Spinal cord (tissue), 10 donors: ENCODE measurements around the gene DIP2B. TPM values are rescaled to one million over a fixed set of nuclear protein-coding genes. Genes with fewer than 3 reads are reported as not detected.

Experiments
- DNase-seq, 6 donors: peaks; one replicate each; pipeline versions ENCODE4 v3.0.0 to v3.0.0-alpha.2; 2013 to 2015; ENCODE audit warnings: low spot score in 6 of 6, low read depth in 4 of 6
- H3K27ac ChIP-seq: one replicate; pipeline ENCODE4 v1.5.1; 2013; ENCODE audit warnings: low read depth, low read length, control low read depth
- H3K27me3 ChIP-seq: one replicate; pipeline ENCODE4 v1.6.1; 2013; ENCODE audit warnings: low read length; ENCODE audit not compliant: control insufficient read depth, insufficient read depth
- H3K36me3 ChIP-seq: one replicate; pipeline ENCODE4 v1.6.1; 2013; ENCODE audit warnings: low read length; ENCODE audit not compliant: control insufficient read depth, insufficient read depth
- H3K4me1 ChIP-seq: one replicate; pipeline ENCODE4 v1.6.1; 2013; ENCODE audit warnings: low read length; ENCODE audit not compliant: control insufficient read depth, insufficient read depth
- H3K4me3 ChIP-seq: one replicate; pipeline ENCODE4 v1.5.1; 2013; ENCODE audit warnings: low read depth, low read length, control low read depth
- H3K9me3 ChIP-seq: one replicate; pipeline ENCODE4 v1.6.1; 2013; ENCODE audit warnings: low read length; ENCODE audit not compliant: control insufficient read depth, insufficient read depth
- WGBS: methylation state at CpG from one replicate; pipeline ENCODE4 v1.1.5; 2013; ENCODE audit warnings: missing lambda C conversion rate; ENCODE audit not compliant: insufficient coverage; 5-methylcytosine and 5-hydroxymethylcytosine counted together
- polyA plus RNA-seq, 2 donors: library from polyadenylated mRNA; unstranded; fragments of 120-200 nt; gene quantifications; one replicate each; pipeline ENCODE4 v1.2.1, GENCODE V29; 2013; ENCODE audit not compliant: insufficient read length in 2 of 2
- total RNA-seq, 2 donors: library from RNA; depleted of rRNA in 1 of 2; stranded (reverse); fragments of 120-200 nt in 1 of 2; fragments of >200 nt in 1 of 2; gene quantifications; one replicate each; pipeline versions ENCODE4 v1.2.3 to v1.2.4, GENCODE V29; 2013 to 2014
- donor health status: healthy.

DIP2B gene
- total and polyA plus RNA-seq, 4 donors: 41.8 to 90.8 (median 54.0) TPM

DNA sequence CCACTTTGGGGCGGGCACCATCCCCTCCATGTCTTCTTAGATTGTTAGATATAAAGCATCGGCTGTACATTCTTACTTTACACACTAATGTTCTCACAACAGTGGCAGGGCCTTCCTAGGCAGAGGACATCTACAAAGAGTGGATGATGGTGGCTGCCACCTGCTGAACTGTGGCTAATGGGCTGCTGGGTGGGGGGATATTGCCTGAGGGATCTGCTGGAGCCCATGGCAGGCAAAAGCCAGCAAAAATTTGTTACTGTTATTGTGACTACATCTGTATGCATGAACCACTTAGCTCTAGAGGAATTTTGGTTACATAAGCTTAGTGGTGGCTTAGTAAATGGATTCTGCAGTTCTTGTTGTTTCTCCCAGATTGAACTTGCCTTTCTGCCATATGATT, 52.6 kb downstream of the DIP2B start:
- Histone ChIP-seq H3K36me3 (peaks cover 3% of the 10 kb centered on the region), H3K4me3 (no peak overlapping the region), H3K27me3 (no peaks in the 10 kb centered on the region), H3K27ac (no peak overlapping the region), H3K9me3 (no peaks in the 10 kb centered on the region), H3K4me1 (no peaks in the 10 kb centered on the region)
- no CpG with 5 or more reads among the region's 2 CpGs for WGBS
- DNase-seq: no peak

- H3K27ac ChIP-seq: no peak overlapping the region
- no CpG with 5 or more reads among the region's 1 CpG for WGBS
- no peaks in the 10 kb centered on the region for H3K4me1 ChIP-seq
- DNase-seq: no peak
- H3K4me3 ChIP-seq: no peak overlapping the region
- peaks cover 3% of the 10 kb centered on the region for H3K36me3 ChIP-seq
- H3K27me3 ChIP-seq: no peaks in the 10 kb centered on the region
- no peaks in the 10 kb centered on the region for H3K9me3 ChIP-seq
Observed at GRCh38 chr12:50558970-50559369, 54.2 kb downstream of the DIP2B start.

GRCh38 chr12:50562520-50563433, 58.0 kb downstream of the DIP2B start:
- no peaks in the 10 kb centered on the region for H3K9me3 ChIP-seq
- H3K27ac ChIP-seq: no peak overlapping the region
- no peaks in the 10 kb centered on the region for H3K27me3 ChIP-seq
- no peak overlapping the region for H3K4me3 ChIP-seq
- no peaks in the 10 kb centered on the region for H3K4me1 ChIP-seq
- 100% methylated on average over 2 of the region's 7 CpGs for WGBS
- peaks cover 3% of the 10 kb centered on the region for H3K36me3 ChIP-seq
- DNase-seq: no peak

DNA sequence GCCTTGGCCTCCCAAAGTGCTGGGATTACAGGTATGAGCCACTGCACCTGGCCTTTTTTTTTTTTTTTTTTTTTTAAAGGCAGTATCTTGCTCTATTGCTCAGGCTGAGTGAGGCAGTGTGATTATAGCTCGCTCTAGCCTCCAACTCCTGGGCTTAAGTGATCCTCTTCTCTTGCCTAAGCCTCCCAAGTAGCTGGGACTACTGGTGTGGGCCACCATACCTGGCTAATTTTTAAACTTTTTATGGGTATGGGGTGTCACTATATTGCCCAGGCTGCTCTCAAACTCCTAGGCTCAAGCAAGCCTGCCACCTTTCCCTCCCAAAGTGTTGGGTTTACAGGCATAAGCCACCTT, 58.6 kb downstream of the DIP2B start:
- WGBS: 100% methylated on average over 1 of the region's 1 CpG
- H3K27me3 ChIP-seq: no peaks in the 10 kb centered on the region
- H3K9me3 ChIP-seq: no peaks in the 10 kb centered on the region
- H3K4me3 ChIP-seq: no peak overlapping the region
- no peak overlapping the region for H3K27ac ChIP-seq
- H3K36me3 ChIP-seq: peaks cover 3% of the 10 kb centered on the region
- no peak for DNase-seq
- no peaks in the 10 kb centered on the region for H3K4me1 ChIP-seq

GRCh38 chr12:50564237-50564947, 59.6 kb downstream of the DIP2B start:
- H3K4me1 ChIP-seq: no peaks in the 10 kb centered on the region
- no peak for DNase-seq
- H3K36me3 ChIP-seq: peaks cover 2% of the 10 kb centered on the region
- no peaks in the 10 kb centered on the region for H3K27me3 ChIP-seq
- WGBS: no CpG with 5 or more reads among the region's 4 CpGs
- no peak overlapping the region for H3K27ac ChIP-seq
- no peaks in the 10 kb centered on the region for H3K9me3 ChIP-seq
- H3K4me3 ChIP-seq: no peak overlapping the region

DNA sequence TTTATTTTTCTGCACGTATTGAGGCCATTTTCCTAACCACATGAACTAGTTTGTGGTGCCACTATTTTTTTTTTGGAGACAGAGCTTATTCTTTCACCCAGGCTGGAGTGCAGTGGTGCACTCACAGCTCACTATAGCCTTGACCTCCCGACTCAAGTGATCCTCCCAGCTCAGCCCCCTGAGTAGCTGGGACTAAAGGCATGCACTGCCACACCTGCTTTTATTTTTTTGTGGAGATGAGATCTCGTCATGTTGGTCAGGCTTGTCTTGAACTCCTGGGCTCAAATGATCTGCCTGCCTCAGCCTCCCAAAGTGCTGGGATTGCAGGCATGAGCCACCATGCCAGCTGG, 60.1 kb downstream of the DIP2B start:
- WGBS: 100% methylated on average over 1 of the region's 3 CpGs
- Histone ChIP-seq H3K4me3 (no peak overlapping the region), H3K27ac (no peak overlapping the region), H3K36me3 (no peaks in the 10 kb centered on the region), H3K27me3 (no peaks in the 10 kb centered on the region), H3K4me1 (no peaks in the 10 kb centered on the region), H3K9me3 (no peaks in the 10 kb centered on the region)
- DNase-seq: no peak

DNA sequence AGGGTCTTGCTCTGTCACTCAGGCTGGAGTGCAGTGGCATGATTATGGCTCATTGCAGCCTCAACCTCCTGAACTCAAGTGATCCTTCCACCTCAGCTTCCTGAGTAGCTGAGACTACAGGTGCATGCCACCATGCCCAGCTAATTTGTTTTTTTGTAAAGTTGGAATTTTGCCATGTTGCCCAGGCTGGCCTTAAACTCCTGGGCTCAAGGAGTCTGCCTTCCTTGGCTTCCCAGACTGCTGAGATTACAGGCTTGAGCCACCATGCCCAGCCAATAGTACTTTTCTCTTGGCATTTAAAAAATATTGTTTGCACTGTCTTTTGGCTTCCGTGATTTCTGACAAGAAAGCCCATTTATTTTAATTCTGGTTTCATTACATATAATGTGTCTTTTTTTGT, 61.3 kb downstream of the DIP2B start:
- H3K36me3 ChIP-seq: no peaks in the 10 kb centered on the region
- no peaks in the 10 kb centered on the region for H3K9me3 ChIP-seq
- no peaks in the 10 kb centered on the region for H3K27me3 ChIP-seq
- no CpG with 5 or more reads among the region's 1 CpG for WGBS
- no peak overlapping the region for H3K27ac ChIP-seq
- peaks cover 4% of the 10 kb centered on the region for H3K4me1 ChIP-seq
- no peak for DNase-seq
- H3K4me3 ChIP-seq: no peak overlapping the region

DNA sequence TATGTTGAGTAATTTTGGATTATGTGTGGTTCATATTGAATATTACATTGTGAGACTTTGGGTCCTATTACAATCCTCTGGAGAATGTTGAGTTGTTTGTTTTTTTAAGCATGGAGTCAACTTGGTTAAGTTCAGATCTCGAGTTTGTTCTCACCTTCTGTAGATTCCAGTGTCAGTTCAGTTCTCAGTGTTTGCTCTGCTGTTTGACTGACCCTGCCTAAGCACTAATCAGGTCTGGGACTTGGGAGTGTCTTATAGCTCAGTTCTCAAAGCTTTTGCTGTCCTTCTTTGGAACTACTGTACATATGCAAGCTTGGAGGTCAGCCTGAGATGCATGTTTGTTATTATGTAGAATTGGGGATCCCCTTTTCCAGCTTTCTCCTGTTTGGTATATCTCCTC, 63.1 kb downstream of the DIP2B start:
- WGBS: no CpG with 5 or more reads among the region's 1 CpG
- H3K4me3 ChIP-seq: no peak overlapping the region

DNA sequence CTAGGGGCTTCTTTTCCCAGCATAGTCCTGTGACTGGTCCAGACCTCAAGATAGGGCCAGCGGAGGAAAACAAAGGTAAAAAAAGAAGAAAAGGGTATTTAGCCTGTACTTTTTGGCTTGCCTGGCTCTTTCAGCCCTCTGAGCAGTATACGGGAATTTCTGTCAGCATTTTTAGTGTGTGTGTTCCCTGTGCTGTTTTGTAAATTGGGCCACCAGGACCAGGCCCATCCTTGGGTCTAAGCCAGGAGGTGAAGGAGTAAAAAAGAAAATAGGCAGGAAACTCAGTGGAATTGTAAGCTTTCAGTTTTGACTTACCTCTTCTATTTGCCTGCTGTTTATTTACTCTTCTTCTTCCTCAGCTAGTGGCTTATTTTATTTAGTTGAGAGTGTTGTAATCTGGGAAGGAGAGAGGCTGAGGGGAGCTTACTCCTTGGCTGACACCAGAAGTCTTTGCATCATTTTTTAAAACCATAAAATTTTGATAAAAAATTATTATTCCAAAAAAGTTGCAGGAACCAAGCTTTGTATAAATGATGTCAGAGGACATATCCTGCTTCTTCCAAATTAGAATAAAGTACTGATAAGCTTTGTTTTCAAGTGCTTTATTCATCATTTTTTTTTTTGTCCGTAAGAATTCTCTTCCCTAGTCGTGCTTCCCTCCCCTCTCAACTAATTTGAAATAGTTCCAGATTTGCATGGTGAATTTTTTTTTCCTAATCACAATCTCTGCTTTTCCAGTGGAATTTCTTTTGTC, 63.7 kb downstream of the DIP2B start:
- Histone ChIP-seq H3K9me3 (no peaks in the 10 kb centered on the region), H3K4me1 (peaks cover 4% of the 10 kb centered on the region), H3K27me3 (no peaks in the 10 kb centered on the region), H3K36me3 (no peaks in the 10 kb centered on the region), H3K4me3 (no peak overlapping the region), H3K27ac (peak overlapping the region; percentile 65)
- WGBS: 44% methylated on average over 2 of the region's 4 CpGs
- DNase-seq: peak in 2 of 6 donors; percentile 38 to 45

More for the DNA sequence above, 63.1 kb downstream of the DIP2B start:
- Histone ChIP-seq H3K9me3 (no peaks in the 10 kb centered on the region), H3K27ac (peak overlapping the region; percentile 65), H3K27me3 (no peaks in the 10 kb centered on the region), H3K36me3 (no peaks in the 10 kb centered on the region), H3K4me1 (peaks cover 4% of the 10 kb centered on the region)
- no peak for DNase-seq
